ENCODE data around the gene ADGRV1. TPM values are rescaled to one million over a fixed set of nuclear protein-coding genes. Genes with fewer than 3 reads are reported as not detected.

ADGRV1 gene
- total and polyA plus RNA-seq, 9 of the 15 experiments (the other 6 are each of a cell fraction or from before 2014, with no cell fraction given), result 21.7 to 156 (median 58.2) TPM

GRCh38 chr5:91190314-91190690 lies 631.7 kb downstream of the ADGRV1 start:
- peak; percentile 77 for ATAC-seq
- H3K4me1 ChIP-seq (replicated peaks in 1 of 2; ENCODE audit: control insufficient read depth in 2 of 2, insufficient read depth in 2 of 2, low read length in 2 of 2), result no peaks in the 10 kb centered on the region; a peak in 1 of 5 replicates
- no peaks in the 10 kb centered on the region for H3K9me1 ChIP-seq (ENCODE audit: control insufficient read depth, insufficient read depth, low read length)
- H3K9me3 ChIP-seq (replicated peaks; ENCODE audit: control insufficient read depth, insufficient read depth, low read depth, low read length), result no peaks in the 10 kb centered on the region
- in situ Hi-C loops (cut with MboI) (no loop called here), intact Hi-C loops (cut with micrococcal nuclease) (no loop called here)
- DNase-seq (ENCODE audit: extremely low read depth in 1 of 4, low spot score in 3 of 4), result peak in 1 of 4 experiments; percentile 48
- 0 out of 2 replicates have a peak, but pooled peaks have one; percentile 43 for TF ChIP-seq SMAD4 (CRISPR knock-in tag; conservative IDR thresholded peaks at IDR 0.05)
- peak; percentile 83 for TF ChIP-seq ESRRA (IDR thresholded peaks at IDR 0.05; ENCODE audit: borderline replicate concordance, low read depth)
- peak; percentile 30 for TF ChIP-seq CBFA2T3 (IDR thresholded peaks at IDR 0.05)
- 0 out of 2 replicates have a peak, but pooled peaks have one; percentile 33 for TF ChIP-seq ZEB2 (IDR thresholded peaks at IDR 0.05)
- peak; percentile 13; the same call in 1 of the 2 replicates for TF ChIP-seq TAL1 (IDR thresholded peaks at IDR 0.05)
- no peak for TF ChIP-seq CEBPB (tag; IDR thresholded peaks at IDR 0.05)
- TF ChIP-seq ARID1B (IDR thresholded peaks at IDR 0.05), result peak; percentile 47
- no peak for TF ChIP-seq KLF6 (CRISPR knock-in tag; IDR thresholded peaks at IDR 0.05; ENCODE audit: borderline replicate concordance)
- TF ChIP-seq TCF3 (CRISPR knock-in tag; IDR thresholded peaks at IDR 0.05), result peak; percentile 48
- no peak for TF ChIP-seq MEF2D (tag; conservative IDR thresholded peaks at IDR 0.05; ENCODE audit: low read depth)
- TF ChIP-seq CTBP1 (IDR thresholded peaks at IDR 0.05; ENCODE audit: borderline replicate concordance), result peak; percentile 48; the same call in 1 of the 2 replicates
- H3K36me3 ChIP-seq (ENCODE audit: control insufficient read depth, insufficient read depth, low read length), result no peaks in the 10 kb centered on the region
- no peak overlapping the region for H3K27ac ChIP-seq (ENCODE audit: extremely low read depth, low read depth, low read length)
- POLR2A ChIA-PET, result no interaction called here
- H3K4me2 ChIP-seq (ENCODE audit: insufficient read depth, low read length), result peak overlapping the region; percentile 17; the same call in 1 of the 2 replicates
- no TSS peak for BruUV-seq (replicated peaks)
- peaks cover 3 to 5% of the 10 kb centered on the region in 2 experiments; a peak in 2 of 5 replicates for H3K27me3 ChIP-seq (ENCODE audit: control insufficient read depth in 2 of 2, insufficient read depth in 2 of 2, low read length in 2 of 2)
- H3K79me2 ChIP-seq (ENCODE audit: control insufficient read depth, insufficient read depth, low read length), result no peaks in the 10 kb centered on the region
- no peak for FAIRE-seq
- H4K20me1 ChIP-seq (replicated peaks; ENCODE audit: control insufficient read depth, insufficient read depth, low read length), result no peaks in the 10 kb centered on the region
- H3K9ac ChIP-seq (ENCODE audit: insufficient read depth in 1 of 2, low read depth in 2 of 2, low read length in 2 of 2), result no peak overlapping the region
- WGBS (ENCODE audit: insufficient coverage, low coverage, missing lambda C conversion rate), result 9% methylated on average over 3 of the region's 3 CpGs
- CTCF ChIA-PET (ENCODE audit: low intra/inter-chr PET ratio), result no interaction called here
- H3K4me3 ChIP-seq, result no peak overlapping the region
- H2AFZ ChIP-seq (ENCODE audit: low read depth, low read length), result no peak overlapping the region

Measured in K562 (cell line).